Lung microvascular endothelial cell (primary cell): ENCODE results near the gene OGFOD3. TPM values are rescaled to one million over a fixed set of nuclear protein-coding genes. Genes with fewer than 3 reads are reported as not detected.

Experiments used
- DNase-seq, 2 donors: peaks; one replicate each; pipeline versions ENCODE4 v3.0.0 to v3.0.0-alpha.2; 2010; ENCODE audit warnings: low read depth in 2 of 2
- total RNA-seq: library from RNA; depleted of rRNA; stranded (reverse); fragments of >200 nt; gene quantifications from 2 replicates; pipeline ENCODE4 v1.2.1, GENCODE V29; 2014

The OGFOD3 gene
- total RNA-seq, 1 donor from 2014 or later, result 19.8 TPM

GRCh38 chr17:82407255-82407654 lies 11.1 kb downstream of the OGFOD3 start:
- DNase-seq, result no peak

GRCh38 chr17:82406131-82406671 lies 12.2 kb downstream of the OGFOD3 start:
- DNase-seq, result no peak

GRCh38 chr17:82405051-82405450 lies 13.3 kb downstream of the OGFOD3 start:
- DNase-seq, result no peak

GRCh38 chr17:82403662-82404660 lies 14.4 kb downstream of the OGFOD3 start:
- no peak for DNase-seq

GRCh38 chr17:82402865-82403264 lies 15.5 kb downstream of the OGFOD3 start:
- no peak for DNase-seq

- no peak for DNase-seq
These were observed 17.6 kb downstream of the OGFOD3 start for GRCh38 chr17:82400830-82401229.

- no peak for DNase-seq
These were observed 18.2 kb downstream of the OGFOD3 start for GRCh38 chr17:82400206-82400605.

GRCh38 chr17:82399601-82400101 lies 18.7 kb downstream of the OGFOD3 start:
- DNase-seq, result no peak

GRCh38 chr17:82399041-82399441 lies 19.3 kb downstream of the OGFOD3 start:
- DNase-seq, result peak; percentile 27 to 31

- DNase-seq, result no peak
These were observed 20.7 kb downstream of the OGFOD3 start for GRCh38 chr17:82397449-82398335.

- no peak for DNase-seq
These were observed 21.6 kb downstream of the OGFOD3 start for GRCh38 chr17:82396601-82397435.

GRCh38 chr17:82394278-82394677 lies 24.1 kb downstream of the OGFOD3 start:
- DNase-seq, result no peak

- DNase-seq, result no peak
These were observed 25.4 kb downstream of the OGFOD3 start for GRCh38 chr17:82392941-82393340.

- DNase-seq, result no peak
These were observed 26.0 kb downstream of the OGFOD3 start for GRCh38 chr17:82392209-82392920.

GRCh38 chr17:82391496-82392066 lies 26.8 kb downstream of the OGFOD3 start:
- no peak for DNase-seq

- DNase-seq, result no peak
These were observed 27.4 kb downstream of the OGFOD3 start for GRCh38 chr17:82390860-82391435.

- DNase-seq, result no peak
These were observed 28.1 kb downstream of the OGFOD3 start for GRCh38 chr17:82390015-82390859.

- DNase-seq, result no peak
These were observed 29.0 kb downstream of the OGFOD3 start for GRCh38 chr17:82389379-82389778.

GRCh38 chr17:82388922-82389283 lies 29.5 kb downstream of the OGFOD3 start:
- no peak for DNase-seq
